ENCODE results near the gene GCAT. TPM values are rescaled to one million over a fixed set of nuclear protein-coding genes. Genes with fewer than 3 reads are reported as not detected.

The GCAT gene
- total RNA-seq, 3 donors from 2014 or later: 9.2 to 15.6 (median 13.6) TPM

DNA sequence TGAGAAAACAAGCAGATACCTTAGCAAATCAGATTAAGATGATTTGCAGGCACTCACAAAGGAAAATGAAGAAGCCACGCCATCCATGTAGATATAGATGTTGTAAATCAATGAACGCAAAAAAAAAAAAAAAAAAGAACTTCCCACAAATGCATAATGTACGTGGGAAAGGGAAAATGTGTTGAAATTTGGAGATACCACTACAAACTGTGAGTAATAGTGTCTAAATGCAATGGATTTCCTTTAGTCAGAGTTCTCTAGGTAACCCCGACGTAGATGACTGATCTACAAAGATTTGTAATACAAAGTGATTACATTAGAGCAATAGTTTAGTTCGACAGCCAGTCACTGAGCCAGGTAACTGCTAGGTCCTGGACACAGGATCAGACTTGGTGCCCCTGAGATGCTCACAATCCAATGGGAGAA is 37.2 kb downstream of the GCAT start:
- TF ChIP-seq, protein P1, sequence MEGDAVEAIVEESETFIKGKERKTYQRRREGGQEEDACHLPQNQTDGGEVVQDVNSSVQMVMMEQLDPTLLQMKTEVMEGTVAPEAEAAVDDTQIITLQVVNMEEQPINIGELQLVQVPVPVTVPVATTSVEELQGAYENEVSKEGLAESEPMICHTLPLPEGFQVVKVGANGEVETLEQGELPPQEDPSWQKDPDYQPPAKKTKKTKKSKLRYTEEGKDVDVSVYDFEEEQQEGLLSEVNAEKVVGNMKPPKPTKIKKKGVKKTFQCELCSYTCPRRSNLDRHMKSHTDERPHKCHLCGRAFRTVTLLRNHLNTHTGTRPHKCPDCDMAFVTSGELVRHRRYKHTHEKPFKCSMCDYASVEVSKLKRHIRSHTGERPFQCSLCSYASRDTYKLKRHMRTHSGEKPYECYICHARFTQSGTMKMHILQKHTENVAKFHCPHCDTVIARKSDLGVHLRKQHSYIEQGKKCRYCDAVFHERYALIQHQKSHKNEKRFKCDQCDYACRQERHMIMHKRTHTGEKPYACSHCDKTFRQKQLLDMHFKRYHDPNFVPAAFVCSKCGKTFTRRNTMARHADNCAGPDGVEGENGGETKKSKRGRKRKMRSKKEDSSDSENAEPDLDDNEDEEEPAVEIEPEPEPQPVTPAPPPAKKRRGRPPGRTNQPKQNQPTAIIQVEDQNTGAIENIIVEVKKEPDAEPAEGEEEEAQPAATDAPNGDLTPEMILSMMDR (IDR thresholded peaks at IDR 0.05): no peak
- no peak for DNase-seq
- ATAC-seq: no peak
- H3K4me1 ChIP-seq (ENCODE audit: low read depth): peaks cover 17% of the 10 kb centered on the region
- H3K4me3 ChIP-seq: no peak overlapping the region
- H3K36me3 ChIP-seq (ENCODE audit: low read depth): peaks cover 5% of the 10 kb centered on the region
- intact Hi-C loops (cut with DNase I, micrococcal nuclease): no loop called here
- no peaks in the 10 kb centered on the region for H3K9me3 ChIP-seq

DNA sequence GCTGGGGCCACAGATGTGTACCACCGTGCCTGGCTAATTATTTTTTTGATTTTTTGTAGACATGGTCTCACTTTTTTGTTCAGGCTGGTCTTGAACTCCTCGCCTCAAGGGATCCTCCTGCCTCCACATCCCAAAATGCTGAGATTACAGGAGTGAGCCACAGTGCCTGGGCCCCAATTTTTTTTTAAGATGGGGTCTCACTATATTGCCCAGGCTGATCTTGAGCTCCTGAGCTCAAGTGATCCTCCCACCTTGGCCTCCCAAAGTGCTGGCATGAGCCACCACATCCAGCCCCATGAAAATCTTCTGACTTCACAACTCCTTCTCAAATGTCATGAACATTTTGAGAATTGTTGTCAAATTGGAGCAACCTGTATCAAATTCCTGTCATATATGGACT is 38.7 kb downstream of the GCAT start:
- no peak for DNase-seq
- Histone ChIP-seq H3K36me3 (ENCODE audit: low read depth) (peaks cover 5% of the 10 kb centered on the region), H3K4me3 (no peak overlapping the region), H3K9me3 (no peaks in the 10 kb centered on the region), H3K4me1 (ENCODE audit: low read depth) (peaks cover 22% of the 10 kb centered on the region)
- TF ChIP-seq, protein P1 (IDR thresholded peaks at IDR 0.05): no peak
- intact Hi-C loops (cut with DNase I, micrococcal nuclease): no loop called here
- no peak for ATAC-seq

DNA sequence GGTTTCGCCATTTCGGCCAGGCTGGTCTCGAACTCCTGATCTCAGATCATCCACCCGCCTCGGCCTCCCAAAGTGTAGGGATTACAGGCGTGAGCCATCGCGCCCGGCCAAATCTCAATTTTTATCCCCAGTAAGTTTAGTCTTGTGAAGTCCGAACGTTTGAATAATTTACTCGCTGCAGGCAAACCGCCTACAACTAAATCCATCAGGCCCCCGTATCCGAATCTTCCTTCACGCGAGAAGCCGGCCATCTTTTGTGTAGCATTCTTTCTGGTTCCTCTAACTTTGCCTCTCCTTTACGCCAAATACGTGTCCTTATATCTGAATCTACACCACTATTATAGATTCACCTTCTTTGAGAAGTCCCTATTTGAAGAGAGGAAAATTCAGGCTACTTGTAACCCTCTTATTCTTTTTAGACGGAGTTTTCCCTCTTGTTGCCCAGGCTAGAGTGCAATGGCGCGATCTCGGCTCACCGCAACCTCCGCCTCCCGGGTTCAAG is 40.9 kb downstream of the GCAT start:
- intact Hi-C loops (cut with DNase I, micrococcal nuclease): no loop called here
- TF ChIP-seq, protein P1 (IDR thresholded peaks at IDR 0.05): no peak
- DNase-seq: peak in 1 of 3 donors; percentile 23
- no peak for ATAC-seq
- Histone ChIP-seq H3K4me1 (ENCODE audit: low read depth) (peaks cover 10% of the 10 kb centered on the region), H3K4me3 (peak overlapping the region; percentile 71), H3K9me3 (no peaks in the 10 kb centered on the region), H3K36me3 (ENCODE audit: low read depth) (peaks cover 5% of the 10 kb centered on the region)

DNA sequence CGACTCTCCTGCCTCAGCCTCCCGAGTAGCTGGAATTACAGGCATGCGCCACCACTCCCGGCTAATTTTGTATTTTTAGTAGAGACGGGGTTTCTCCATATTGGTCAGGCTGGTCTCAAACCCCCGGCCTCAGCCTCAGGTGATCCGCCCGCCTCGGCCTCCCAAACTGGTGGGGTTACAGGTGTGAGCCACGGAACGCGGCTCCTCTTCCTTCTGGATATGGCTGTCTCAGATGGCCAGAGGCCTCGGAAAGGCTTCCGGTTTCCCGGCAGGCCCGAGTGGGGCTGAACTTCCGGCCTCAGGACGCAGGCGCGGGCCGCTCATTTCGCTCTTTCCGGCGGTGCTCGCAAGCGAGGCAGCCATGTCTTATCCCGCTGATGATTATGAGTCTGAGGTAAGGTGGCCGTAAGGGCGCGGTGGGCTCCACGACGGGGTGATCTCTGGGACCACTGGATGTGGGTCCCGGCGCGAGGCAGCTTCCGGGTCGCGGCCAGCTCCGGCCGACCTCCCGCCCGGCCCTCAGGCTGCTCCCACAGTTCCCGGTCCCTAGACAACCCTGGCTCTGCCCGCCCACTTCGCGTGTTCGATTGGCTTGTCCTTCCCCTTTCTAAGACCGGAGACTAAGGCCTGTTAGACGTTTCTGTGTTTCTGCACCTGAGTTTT is 41.5 kb downstream of the GCAT start, which contains the start of gene EIF3L:
EIF3L (plus strand) TSS at position 331 of the 663 bp plus-strand sequence; CDS start at position 362, 31 bp downstream.
- ATAC-seq: peak; percentile 90
- TF ChIP-seq, protein P1 (IDR thresholded peaks at IDR 0.05): no peak
- H3K9me3 ChIP-seq: no peaks in the 10 kb centered on the region
- peak within 1 kb of the TSS; percentile 71 for H3K4me3 ChIP-seq
- peaks cover 4% of the 10 kb centered on the region for H3K36me3 ChIP-seq (ENCODE audit: low read depth)
- DNase-seq: peak; percentile 93 to 94 (median 93)
- H3K4me1 ChIP-seq (ENCODE audit: low read depth): peaks cover 10% of the 10 kb centered on the region
- intact Hi-C loops (cut with DNase I, micrococcal nuclease): no loop called here

DNA sequence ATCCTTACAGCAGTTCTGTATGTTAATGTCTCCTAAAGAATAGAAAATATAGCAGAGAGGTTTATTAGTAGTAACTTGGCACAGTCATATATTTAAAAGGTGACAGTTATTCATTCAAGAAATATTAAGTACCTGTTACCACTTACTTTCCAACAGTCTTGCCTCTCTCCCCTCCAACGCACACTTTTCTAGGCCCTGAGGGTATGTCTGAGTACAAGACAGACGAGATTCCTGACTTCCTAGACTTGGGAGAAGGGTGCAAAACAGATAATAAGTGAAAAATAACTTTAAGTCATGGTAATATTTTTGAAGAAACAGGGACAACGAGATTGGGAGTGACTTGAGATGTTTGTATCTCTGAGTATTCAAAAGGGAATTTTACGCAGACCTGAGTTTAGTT is 43.1 kb downstream of the GCAT start:
- no peak for ATAC-seq
- Histone ChIP-seq H3K36me3 (ENCODE audit: low read depth) (no peaks in the 10 kb centered on the region), H3K4me1 (ENCODE audit: low read depth) (peaks cover 10% of the 10 kb centered on the region), H3K9me3 (no peaks in the 10 kb centered on the region), H3K4me3 (no peak overlapping the region)
- intact Hi-C loops (cut with DNase I, micrococcal nuclease): no loop called here
- TF ChIP-seq, protein P1 (IDR thresholded peaks at IDR 0.05): no peak
- no peak for DNase-seq
